Calu3 (cell line): Measurements from ENCODE around the gene CAMKMT. TPM values are rescaled to one million over a fixed set of nuclear protein-coding genes. Genes with fewer than 3 reads are reported as not detected.

Source experiments
- BruUV-seq: library from RNA; stranded (reverse); fragments of 400-500 nt; replicated peaks from 2 replicates; lab custom pipeline; 2021; lab: Mats Ljungman, UMichigan
- CTCF ChIA-PET: fragments of 300-600 bp; sonication (Branson Sonifier 250); formaldehyde crosslinking; loops from one replicate; lab custom pipeline; 2022; ENCODE audit warnings: antibody characterized with exemption; lab: Charles Lee
- DNase-seq: peaks from one replicate; pipeline ENCODE4 v3.0.0; 2022
- H3K27ac Mint-ChIP-seq: one replicate; pipeline ENCODE4 v1.8.0; 2022; ENCODE audit warnings: mixed read lengths; ENCODE audit not compliant: unreplicated experiment
- H3K27me3 Mint-ChIP-seq: one replicate; pipeline ENCODE4 v1.8.0; 2022; ENCODE audit warnings: mixed read lengths; ENCODE audit not compliant: unreplicated experiment
- H3K36me3 Mint-ChIP-seq: one replicate; pipeline ENCODE4 v1.8.0; 2022; ENCODE audit warnings: mild to moderate bottlenecking, moderate library complexity, mixed read lengths; ENCODE audit not compliant: insufficient read depth, unreplicated experiment
- H3K4me1 Mint-ChIP-seq: one replicate; pipeline ENCODE4 v1.8.0; 2022; ENCODE audit warnings: mild to moderate bottlenecking, low read depth, mixed read lengths; ENCODE audit not compliant: unreplicated experiment
- H3K4me3 Mint-ChIP-seq: one replicate; pipeline ENCODE4 v1.8.0; 2022; ENCODE audit warnings: mild to moderate bottlenecking, low read depth, moderate library complexity, mixed read lengths; ENCODE audit not compliant: unreplicated experiment
- H3K9me3 Mint-ChIP-seq: one replicate; pipeline ENCODE4 v1.8.0; 2022; ENCODE audit warnings: low read depth, mixed read lengths; ENCODE audit not compliant: unreplicated experiment
- intact Hi-C: fragments of 100-400 bp; cut with micrococcal nuclease; formaldehyde crosslinking; loops from one replicate; pipeline ENCODE4 v1.10.0; 2022; ENCODE audit not compliant: unreplicated experiment
- total RNA-seq: library from RNA; stranded (reverse); gene quantifications from 2 replicates; pipeline ENCODE4 v1.2.3, GENCODE V29; 2022
- TF ChIP-seq, protein P1 (sequence below): fragments of 200-600 bp; IDR thresholded peaks from one replicate; pipeline ENCODE4 v1.8.0; 2022; ENCODE audit warnings: antibody characterized with exemption; ENCODE audit not compliant: unreplicated experiment

Gene CAMKMT
- total RNA-seq, 1 experiment from 2014 or later = 20.6 TPM

DNA sequence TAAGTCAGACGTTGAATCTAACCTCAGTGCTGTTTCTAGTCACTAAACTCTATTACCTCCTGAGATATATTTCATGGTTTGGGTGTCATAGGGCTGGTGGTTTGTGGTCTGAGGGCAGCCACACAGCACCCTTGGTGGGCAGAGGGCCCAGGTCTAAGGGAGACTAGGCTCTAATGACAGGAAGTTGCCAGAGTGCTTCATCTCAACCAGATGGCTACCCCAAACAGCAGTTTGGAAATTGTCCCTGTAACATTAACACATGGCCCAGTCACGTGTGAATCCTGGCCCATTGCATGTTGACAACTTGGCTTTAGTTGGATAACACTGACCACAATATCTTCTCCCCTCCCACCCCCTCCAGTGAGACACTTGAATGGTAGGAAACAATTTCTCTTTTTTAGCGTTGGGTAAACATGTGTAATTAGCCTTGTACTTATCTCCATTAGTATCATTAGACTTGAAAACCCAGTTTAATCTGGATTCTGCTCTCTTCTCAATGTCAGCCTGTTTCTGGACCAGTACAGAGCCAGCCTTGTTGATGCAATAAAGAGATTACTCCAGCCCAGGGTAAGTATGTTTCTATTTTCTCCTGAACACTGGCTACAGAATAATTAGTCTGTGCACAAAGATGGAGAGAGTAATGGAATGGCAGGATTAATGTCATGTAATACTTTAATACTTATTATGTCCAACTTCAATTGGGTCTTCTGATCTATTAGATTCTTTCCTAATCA, 392.0 kb downstream of the CAMKMT start:
- TF ChIP-seq, protein P1, sequence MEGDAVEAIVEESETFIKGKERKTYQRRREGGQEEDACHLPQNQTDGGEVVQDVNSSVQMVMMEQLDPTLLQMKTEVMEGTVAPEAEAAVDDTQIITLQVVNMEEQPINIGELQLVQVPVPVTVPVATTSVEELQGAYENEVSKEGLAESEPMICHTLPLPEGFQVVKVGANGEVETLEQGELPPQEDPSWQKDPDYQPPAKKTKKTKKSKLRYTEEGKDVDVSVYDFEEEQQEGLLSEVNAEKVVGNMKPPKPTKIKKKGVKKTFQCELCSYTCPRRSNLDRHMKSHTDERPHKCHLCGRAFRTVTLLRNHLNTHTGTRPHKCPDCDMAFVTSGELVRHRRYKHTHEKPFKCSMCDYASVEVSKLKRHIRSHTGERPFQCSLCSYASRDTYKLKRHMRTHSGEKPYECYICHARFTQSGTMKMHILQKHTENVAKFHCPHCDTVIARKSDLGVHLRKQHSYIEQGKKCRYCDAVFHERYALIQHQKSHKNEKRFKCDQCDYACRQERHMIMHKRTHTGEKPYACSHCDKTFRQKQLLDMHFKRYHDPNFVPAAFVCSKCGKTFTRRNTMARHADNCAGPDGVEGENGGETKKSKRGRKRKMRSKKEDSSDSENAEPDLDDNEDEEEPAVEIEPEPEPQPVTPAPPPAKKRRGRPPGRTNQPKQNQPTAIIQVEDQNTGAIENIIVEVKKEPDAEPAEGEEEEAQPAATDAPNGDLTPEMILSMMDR = no peak
- Mint-ChIP-seq H3K4me3 (no peak overlapping the region), H3K27me3 (no peaks in the 10 kb centered on the region), H3K36me3 (no peaks in the 10 kb centered on the region), H3K4me1 (no peaks in the 10 kb centered on the region), H3K9me3 (no peaks in the 10 kb centered on the region), H3K27ac (no peak overlapping the region)
- CTCF ChIA-PET = no interaction called here
- no TSS peak for BruUV-seq
- intact Hi-C loops = no loop called here
- DNase-seq = no peak

DNA sequence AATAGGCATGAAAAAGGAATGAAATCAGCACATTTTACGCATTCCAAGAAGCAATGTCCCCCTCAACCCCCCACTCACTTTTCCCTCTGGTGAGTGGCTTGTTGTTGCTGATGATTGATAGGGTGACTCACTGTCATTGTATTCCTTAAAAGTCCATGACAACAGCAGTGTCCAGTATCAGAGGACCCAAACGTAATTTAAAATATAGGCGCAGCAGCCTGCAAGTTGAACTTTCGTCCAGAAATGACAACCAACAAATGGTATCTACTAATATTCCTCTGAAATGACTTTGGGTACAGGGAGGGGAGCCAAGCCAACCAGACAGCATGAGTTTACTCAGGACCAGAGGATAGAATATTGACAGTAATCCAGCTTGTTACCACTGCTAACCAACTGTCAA, 396.8 kb downstream of the CAMKMT start:
- Mint-ChIP-seq H3K27ac (no peak overlapping the region), H3K36me3 (no peaks in the 10 kb centered on the region), H3K4me3 (no peak overlapping the region), H3K9me3 (no peaks in the 10 kb centered on the region), H3K4me1 (no peaks in the 10 kb centered on the region), H3K27me3 (no peaks in the 10 kb centered on the region)
- no TSS peak for BruUV-seq
- TF ChIP-seq, protein P1 = no peak
- intact Hi-C loops = no loop called here
- CTCF ChIA-PET = no interaction called here
- no peak for DNase-seq

DNA sequence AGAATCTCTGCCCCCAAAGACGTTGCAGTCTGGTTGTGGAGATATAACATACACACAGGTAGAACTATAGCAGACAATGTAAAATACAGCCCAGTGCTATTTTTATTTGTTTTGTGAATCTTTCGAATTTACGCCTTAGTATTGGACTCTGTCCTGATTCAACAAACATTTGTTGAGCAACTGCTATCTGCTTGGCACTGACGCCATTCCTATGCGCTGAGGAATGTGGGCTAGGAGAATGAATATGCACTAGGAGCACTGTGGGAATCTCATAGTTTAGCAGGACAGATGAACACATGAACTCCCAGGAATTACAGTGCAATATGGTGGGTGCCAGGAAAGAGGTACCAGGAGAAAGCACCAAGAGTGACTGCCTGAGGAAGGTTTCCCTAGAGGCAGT, 398.1 kb downstream of the CAMKMT start:
- TF ChIP-seq, protein P1 = no peak
- no peaks in the 10 kb centered on the region for H3K4me1 Mint-ChIP-seq
- CTCF ChIA-PET = interaction anchor here (0.6 kb wide), 1 partner anchor 187 kb away, joined by 5 read pairs; no protein-coding TSS in a partner anchor
- H3K9me3 Mint-ChIP-seq = no peaks in the 10 kb centered on the region
- intact Hi-C loops = no loop called here
- H3K36me3 Mint-ChIP-seq = no peaks in the 10 kb centered on the region
- H3K27me3 Mint-ChIP-seq = no peaks in the 10 kb centered on the region
- BruUV-seq = no TSS peak
- H3K4me3 Mint-ChIP-seq = no peak overlapping the region
- no peak for DNase-seq
- no peak overlapping the region for H3K27ac Mint-ChIP-seq

DNA sequence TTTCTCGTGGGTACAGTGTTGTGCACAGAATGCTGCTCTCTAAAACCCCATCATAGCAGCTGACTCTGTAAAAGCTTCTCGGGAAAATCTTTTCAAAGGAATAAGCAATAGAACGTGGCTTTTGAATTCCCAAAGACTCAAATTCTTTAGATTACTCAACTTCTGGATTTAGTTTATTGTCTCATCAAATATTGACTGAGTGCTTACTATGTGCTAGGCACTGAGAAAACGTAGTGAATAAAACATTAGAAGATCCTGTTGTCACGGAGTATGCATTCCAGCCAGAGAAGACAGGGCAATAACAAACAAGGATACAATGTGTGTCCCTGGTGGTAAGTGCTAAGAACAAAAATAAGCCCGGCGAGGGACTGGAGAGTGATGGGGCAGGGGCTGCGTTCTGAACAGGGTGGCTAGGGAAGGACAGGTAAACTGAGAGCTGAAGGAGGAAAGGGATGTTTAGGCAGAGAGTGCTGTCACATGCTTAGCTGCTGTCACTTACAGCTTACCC, 401.6 kb downstream of the CAMKMT start:
- CTCF ChIA-PET = no interaction called here
- Mint-ChIP-seq H3K36me3 (no peaks in the 10 kb centered on the region), H3K9me3 (no peaks in the 10 kb centered on the region), H3K27me3 (no peaks in the 10 kb centered on the region), H3K4me3 (no peak overlapping the region), H3K27ac (no peak overlapping the region), H3K4me1 (no peaks in the 10 kb centered on the region)
- TF ChIP-seq, protein P1 = no peak
- BruUV-seq = no TSS peak
- DNase-seq = no peak
- intact Hi-C loops = no loop called here
